Tibial artery (tissue), 4 donors: ENCODE data around the gene MKRN2OS.
A peak's percentile ranks its signal among the peaks of the same experiment; 100 is the strongest.

Source experiments
- DNase-seq, 2 donors: peaks; one replicate each; pipeline ENCODE4 v3.0.0-alpha.2; 2019
- H3K27ac ChIP-seq, 2 donors: fragments of 200-600 bp; sonication (generic) in 1 of 2; 1 replicate in 1 of 2; 2 replicates in 1 of 2; pipeline ENCODE4 v1.5.1; 2018 to 2019; ENCODE audit warnings: mild to moderate bottlenecking in 1 of 2
- H3K27me3 ChIP-seq, 2 donors: fragments of 200-600 bp; sonication (generic) in 1 of 2; one replicate each; pipeline versions ENCODE4 v1.5.1 to v1.6.0; 2016 to 2019
- H3K36me3 ChIP-seq, 3 donors: fragments of 200-600 bp; sonication (generic) in 2 of 3; one replicate each; pipeline ENCODE4 v1.5.1; 2016 to 2019; ENCODE audit warnings: mild to moderate bottlenecking in 2 of 3
- H3K4me1 ChIP-seq, 4 donors: fragments of 200-600 bp; sonication (generic) in 2 of 4; 1 replicate in 3 of 4; 2 replicates in 1 of 4; pipeline ENCODE4 v1.5.1; 2016 to 2019
- H3K4me3 ChIP-seq, 2 donors: fragments of 200-600 bp; sonication (generic) in 1 of 2; 1 replicate in 1 of 2; 2 replicates in 1 of 2; pipeline ENCODE4 v1.5.1; 2018 to 2019; ENCODE audit warnings: mild to moderate bottlenecking in 2 of 2
- H3K9me3 ChIP-seq, 3 donors: fragments of 200-600 bp; sonication (generic) in 1 of 3; one replicate each; pipeline ENCODE4 v1.5.1; 2016 to 2019
- CTCF ChIP-seq, 2 experiments: fragments of 200-600 bp in 1 of 2; fragments of 450-650 bp in 1 of 2; IDR thresholded peaks; one replicate each; pipeline ENCODE4 v1.5.1; 2017 to 2019; ENCODE audit warnings: antibody characterized with exemption in 2 of 2, mild to moderate bottlenecking in 1 of 2, moderate library complexity in 1 of 2
- intact Hi-C: fragments of 100-400 bp; cut with DNase I; formaldehyde crosslinking; loops from one replicate; pipeline ENCODE4 v1.15.0; 2023; ENCODE audit warnings: low total_unique reads

Gene MKRN2OS

GRCh38 chr3:12562451-12562850 lies 17.2 kb upstream of the MKRN2OS start:
- Histone ChIP-seq H3K36me3 (no peaks in the 10 kb centered on the region), H3K27ac (no peak overlapping the region), H3K4me1 (peaks cover 0 to 54% (median 36%) of the 10 kb centered on the region in 4 donors), H3K9me3 (peaks cover 0 to 7% (median 6%) of the 10 kb centered on the region in 3 donors), H3K4me3 (no peak overlapping the region), H3K27me3 (no peaks in the 10 kb centered on the region)
- no peak for DNase-seq
- intact Hi-C loops, result no loop called here
- TF ChIP-seq CTCF (IDR thresholded peaks at IDR 0.05), result no peak

- peaks cover 0 to 54% (median 36%) of the 10 kb centered on the region in 4 donors for H3K4me1 ChIP-seq
- no peak overlapping the region for H3K27ac ChIP-seq
- H3K27me3 ChIP-seq, result no peaks in the 10 kb centered on the region
- no peak for DNase-seq
- TF ChIP-seq CTCF (IDR thresholded peaks at IDR 0.05), result no peak
- intact Hi-C loops, result no loop called here
- no peak overlapping the region for H3K4me3 ChIP-seq
- H3K36me3 ChIP-seq, result no peaks in the 10 kb centered on the region
- peaks cover 0 to 6% (median 3%) of the 10 kb centered on the region in 3 donors for H3K9me3 ChIP-seq
Measured at GRCh38 chr3:12561397-12561796, 16.1 kb upstream of the MKRN2OS start.

- Histone ChIP-seq H3K4me1 (peaks cover 0 to 61% (median 40%) of the 10 kb centered on the region in 4 donors), H3K27me3 (no peaks in the 10 kb centered on the region), H3K9me3 (no peaks in the 10 kb centered on the region), H3K27ac (peak overlapping the region in 1 of 2 donors; percentile 24), H3K36me3 (no peaks in the 10 kb centered on the region), H3K4me3 (no peak overlapping the region)
- intact Hi-C loops, result no loop called here
- no peak for DNase-seq
- no peak for TF ChIP-seq CTCF (IDR thresholded peaks at IDR 0.05)
Measured at GRCh38 chr3:12560505-12561190, 15.3 kb upstream of the MKRN2OS start.

- no peak overlapping the region for H3K4me3 ChIP-seq
- peaks cover 0 to 62% (median 41%) of the 10 kb centered on the region in 4 donors for H3K4me1 ChIP-seq
- no peaks in the 10 kb centered on the region for H3K36me3 ChIP-seq
- no peak for TF ChIP-seq CTCF (IDR thresholded peaks at IDR 0.05)
- H3K27me3 ChIP-seq, result no peaks in the 10 kb centered on the region
- no peak overlapping the region for H3K27ac ChIP-seq
- no peak for DNase-seq
- no peaks in the 10 kb centered on the region for H3K9me3 ChIP-seq
- intact Hi-C loops, result no loop called here
Measured at GRCh38 chr3:12559520-12559919, 14.2 kb upstream of the MKRN2OS start.

- peak overlapping the region in 1 of 2 donors; percentile 96 for H3K4me3 ChIP-seq
Measured at GRCh38 chr3:12558706-12559105, 13.4 kb upstream of the MKRN2OS start.

More at GRCh38 chr3:12558706-12559105, 13.4 kb upstream of the MKRN2OS start:
- no peaks in the 10 kb centered on the region for H3K9me3 ChIP-seq
- DNase-seq, result no peak
- no peaks in the 10 kb centered on the region for H3K36me3 ChIP-seq
- no peak for TF ChIP-seq CTCF (IDR thresholded peaks at IDR 0.05)
- H3K27ac ChIP-seq, result no peak overlapping the region
- peaks cover 0 to 69% (median 41%) of the 10 kb centered on the region in 4 donors for H3K4me1 ChIP-seq
- peaks cover 0 to 4% of the 10 kb centered on the region in 2 donors for H3K27me3 ChIP-seq
- intact Hi-C loops, result no loop called here
